GM19452 (cell line): Measurements from ENCODE around the gene CDH23.

ENCODE experiments used
- ATAC-seq: cut with Tn5 transposase; IDR thresholded peaks from one replicate; pipeline ENCODE4 v1.9.1; 2021; ENCODE audit not compliant: unreplicated experiment

Gene CDH23

GRCh38 chr10:71437537-71438092 is 40.9 kb downstream of the CDH23 start:
- no peak for ATAC-seq

GRCh38 chr10:71438761-71439160 is 42.0 kb downstream of the CDH23 start:
- no peak for ATAC-seq

GRCh38 chr10:71439670-71440425 is 43.1 kb downstream of the CDH23 start:
- no peak for ATAC-seq

- no peak for ATAC-seq
Observed at GRCh38 chr10:71440506-71441035, 43.9 kb downstream of the CDH23 start.

- ATAC-seq: no peak
Observed at GRCh38 chr10:71442000-71442399, 45.3 kb downstream of the CDH23 start.

- ATAC-seq: no peak
Observed at GRCh38 chr10:71442859-71443570, 46.3 kb downstream of the CDH23 start.

- ATAC-seq: no peak
Observed at GRCh38 chr10:71443676-71444075, 47.0 kb downstream of the CDH23 start.

GRCh38 chr10:71444284-71445054 is 47.7 kb downstream of the CDH23 start:
- no peak for ATAC-seq

- no peak for ATAC-seq
Observed at GRCh38 chr10:71447676-71448075, 51.0 kb downstream of the CDH23 start.

GRCh38 chr10:71448146-71448545 is 51.4 kb downstream of the CDH23 start:
- no peak for ATAC-seq

GRCh38 chr10:71449026-71449425 is 52.3 kb downstream of the CDH23 start:
- no peak for ATAC-seq

- no peak for ATAC-seq
Observed at GRCh38 chr10:71451754-71452153, 55.0 kb downstream of the CDH23 start.

GRCh38 chr10:71453186-71453585 is 56.5 kb downstream of the CDH23 start:
- no peak for ATAC-seq

GRCh38 chr10:71454347-71454746 is 57.6 kb downstream of the CDH23 start:
- no peak for ATAC-seq

GRCh38 chr10:71455035-71455434 is 58.3 kb downstream of the CDH23 start:
- no peak for ATAC-seq

GRCh38 chr10:71456631-71457030 is 59.9 kb downstream of the CDH23 start:
- no peak for ATAC-seq

GRCh38 chr10:71457908-71458307 is 61.2 kb downstream of the CDH23 start:
- no peak for ATAC-seq

GRCh38 chr10:71458387-71458786 is 61.7 kb downstream of the CDH23 start:
- no peak for ATAC-seq

GRCh38 chr10:71459513-71459912 is 62.8 kb downstream of the CDH23 start:
- no peak for ATAC-seq

GRCh38 chr10:71460615-71461014 is 63.9 kb downstream of the CDH23 start:
- no peak for ATAC-seq

- no peak for ATAC-seq
Observed at GRCh38 chr10:71461457-71461856, 64.7 kb downstream of the CDH23 start.
